ENCODE measurements around the gene TMOD4.
"Not testable (repeated sequence)": the region's sequence is repeated elsewhere in the genome, so short reads cannot be mapped to it uniquely, and the experiment has no call there.

The TMOD4 gene

GRCh38 chr1:151175863-151176262 is at the start of gene TMOD4:
Gene TMOD4, minus strand, starts transcription at chr1:151175981. Its CDS starts 1,106 bp downstream, at chr1:151174875.
- no peak for DNase-seq

- no peak for DNase-seq
Observed at GRCh38 chr1:151222130-151222529, 46.3 kb upstream of the TMOD4 start.

- no peak for DNase-seq
Observed at GRCh38 chr1:151221616-151222015, 45.8 kb upstream of the TMOD4 start.

GRCh38 chr1:151213560-151213959 is 37.8 kb upstream of the TMOD4 start:
- DNase-seq: no peak

- peak in 1 of 2 experiments; percentile 14 for DNase-seq
Observed at GRCh38 chr1:151211972-151212705, 36.4 kb upstream of the TMOD4 start.

- no peak for DNase-seq
Observed at GRCh38 chr1:151210830-151211229, 35.0 kb upstream of the TMOD4 start.

- not testable (repeated sequence) for DNase-seq
Observed at GRCh38 chr1:151205381-151205965, 29.7 kb upstream of the TMOD4 start.

- DNase-seq: peak in 1 of 2 experiments; percentile 26
Observed at GRCh38 chr1:151199873-151200581, 24.2 kb upstream of the TMOD4 start.

GRCh38 chr1:151198254-151199127 is 22.7 kb upstream of the TMOD4 start, which contains the start of gene PIP5K1A:
Gene PIP5K1A, plus strand, starts transcription at chr1:151198552. Its CDS starts 445 bp downstream, at chr1:151198997.
- peak; percentile 99 for DNase-seq

GRCh38 chr1:151197863-151198253 is 22.1 kb upstream of the TMOD4 start:
- DNase-seq: no peak

- peak; percentile 38 to 65 for DNase-seq
Observed at GRCh38 chr1:151196292-151196800, 20.6 kb upstream of the TMOD4 start.

GRCh38 chr1:151194894-151195594 is 19.3 kb upstream of the TMOD4 start:
- DNase-seq: not testable (repeated sequence)

GRCh38 chr1:151193856-151194255 is 18.1 kb upstream of the TMOD4 start:
- no peak for DNase-seq

- no peak for DNase-seq
Observed at GRCh38 chr1:151193304-151193703, 17.5 kb upstream of the TMOD4 start.

- DNase-seq: no peak
Observed at GRCh38 chr1:151192047-151192446, 16.3 kb upstream of the TMOD4 start.

- peak; percentile 85 to 88 for DNase-seq
Observed at GRCh38 chr1:151189637-151190445, 14.1 kb upstream of the TMOD4 start, which contains the start of gene VPS72. Gene VPS72, minus strand, starts transcription at chr1:151190197. Its CDS starts 76 bp downstream, at chr1:151190121.

GRCh38 chr1:151188667-151189066 is 12.9 kb upstream of the TMOD4 start:
- DNase-seq: not testable (repeated sequence)

GRCh38 chr1:151187205-151187604 is 11.4 kb upstream of the TMOD4 start:
- no peak for DNase-seq

- DNase-seq: no peak
Observed at GRCh38 chr1:151184211-151184610, 8.4 kb upstream of the TMOD4 start.

GRCh38 chr1:151176514-151177045 is 799 bp upstream of the TMOD4 start:
- DNase-seq: no peak
